ENCODE data around the gene TRABD2B. TPM values are rescaled to one million over a fixed set of nuclear protein-coding genes. Genes with fewer than 3 reads are reported as not detected.

Gene TRABD2B
- total and polyA plus RNA-seq, 2 donors (not counting 3 experiments of a cell fraction or from before 2014, with no cell fraction given): not detected

GRCh38 chr1:47885062-47885830, 111.9 kb downstream of the TRABD2B start:
- H3K9me3 ChIP-seq (replicated peaks; ENCODE audit: control insufficient read depth, insufficient read depth, low read length): no peaks in the 10 kb centered on the region
- POLR2A ChIA-PET: no interaction called here
- no peak overlapping the region for H2AFZ ChIP-seq (ENCODE audit: low read depth, low read length)
- TF ChIP-seq GATA2 (IDR thresholded peaks at IDR 0.05; ENCODE audit: insufficient read depth, insufficient read length, low read depth, low read length) (no peak), MYC (IDR thresholded peaks at IDR 0.05; ENCODE audit: low read depth, low read length) (no peak), MAX (IDR thresholded peaks at IDR 0.05; ENCODE audit: insufficient read depth, insufficient read length) (no peak), POLR2AphosphoS5 (IDR thresholded peaks at IDR 0.05; ENCODE audit: insufficient read depth, low read depth, low read length) (no peak), EZH2 (IDR thresholded peaks at IDR 0.05; ENCODE audit: borderline replicate concordance, low read depth, low read length, severe bottlenecking) (no peak), JUN (IDR thresholded peaks at IDR 0.05; ENCODE audit: borderline replicate concordance, insufficient read depth, insufficient read length, low read depth) (no peak), CTCF (IDR thresholded peaks at IDR 0.05; ENCODE audit: extremely low read depth in 1 of 2, insufficient read depth in 1 of 2, low read depth in 1 of 2, low read length in 2 of 2) (no peak), POLR2A (IDR thresholded peaks at IDR 0.05; ENCODE audit: low read depth, low read length) (no peak), FOS (IDR thresholded peaks at IDR 0.05; ENCODE audit: borderline replicate concordance, insufficient read depth, low read length) (no peak)
- dilution Hi-C loops (cut with MboI; ENCODE audit: extremely low pct_ligation_motif_present, low sequenced_read_pairs) (no loop called here), intact Hi-C loops (cut with micrococcal nuclease) (no loop called here)
- no TSS peak for BruUV-seq (replicated peaks)
- FAIRE-seq (no peak), DNase-seq (ENCODE audit: low read depth, low spot score) (no peak)
- CTCF ChIA-PET: interaction anchor here (0.5 to 0.9 kb wide), 2 partner anchors 13 to 34 kb away, joined by 3 to 4 read pairs; no protein-coding TSS in a partner anchor
- peaks cover 0 to 2% of the 10 kb centered on the region in 2 experiments for H3K27me3 ChIP-seq (ENCODE audit: control insufficient read depth in 2 of 2, insufficient read depth in 2 of 2, low read length in 2 of 2)
- H3K27ac ChIP-seq (ENCODE audit: insufficient read depth, low read depth, low read length): no peak overlapping the region
- no peak overlapping the region for H3K4me3 ChIP-seq (replicated peaks in 1 of 3; ENCODE audit: insufficient read depth in 1 of 3, low read depth in 1 of 3, low read length in 3 of 3)
- no peaks in the 10 kb centered on the region for H3K79me2 ChIP-seq (ENCODE audit: control insufficient read depth, insufficient read depth, low read length)
- no peaks in the 10 kb centered on the region for H3K4me1 ChIP-seq (ENCODE audit: control insufficient read depth, extremely low read depth, insufficient read depth, low read length)
- H3K9me1 ChIP-seq (replicated peaks; ENCODE audit: control insufficient read depth, extremely low read depth, insufficient read depth, low read length): no peaks in the 10 kb centered on the region
- H3K36me3 ChIP-seq (ENCODE audit: control insufficient read depth in 2 of 2, extremely low read depth in 1 of 2, insufficient read depth in 2 of 2, low read length in 2 of 2): no peaks in the 10 kb centered on the region
- H3K4me2 ChIP-seq (ENCODE audit: insufficient read depth, low read length): no peak overlapping the region
- no peaks in the 10 kb centered on the region for H4K20me1 ChIP-seq (replicated peaks; ENCODE audit: control insufficient read depth, extremely low read depth, insufficient read depth, low read length)
- no peak overlapping the region for H3K9ac ChIP-seq (replicated peaks; ENCODE audit: extremely low read depth, insufficient read depth, low read length)
